Epithelial cell of proximal tubule (primary cell): ENCODE data around the gene SSBP2. TPM values are rescaled to one million over a fixed set of nuclear protein-coding genes. Genes with fewer than 3 reads are reported as not detected.
A peak's percentile ranks its signal among the peaks of the same experiment; 100 is the strongest.

Source experiments
- DNase-seq: peaks from one replicate; pipeline ENCODE4 v3.0.0-alpha.2; 2011; ENCODE audit warnings: low read depth
- H3K4me3 ChIP-seq: 2 replicates; pipeline ENCODE4 v1.5.1; 2011; ENCODE audit warnings: low read depth, mild to moderate bottlenecking, low read length
- total RNA-seq: library from RNA; depleted of rRNA; stranded (reverse); fragments of >200 nt; gene quantifications from 2 replicates; pipeline ENCODE4 v1.2.3, GENCODE V29; 2015
- TF ChIP-seq, protein P1 (sequence below): conservative IDR thresholded peaks from 2 replicates; pipeline ENCODE4 v1.5.1; 2012; ENCODE audit warnings: low read depth, mild to moderate bottlenecking, low read length

Gene SSBP2
- total RNA-seq, 1 donor from 2014 or later: 3.9 TPM

DNA sequence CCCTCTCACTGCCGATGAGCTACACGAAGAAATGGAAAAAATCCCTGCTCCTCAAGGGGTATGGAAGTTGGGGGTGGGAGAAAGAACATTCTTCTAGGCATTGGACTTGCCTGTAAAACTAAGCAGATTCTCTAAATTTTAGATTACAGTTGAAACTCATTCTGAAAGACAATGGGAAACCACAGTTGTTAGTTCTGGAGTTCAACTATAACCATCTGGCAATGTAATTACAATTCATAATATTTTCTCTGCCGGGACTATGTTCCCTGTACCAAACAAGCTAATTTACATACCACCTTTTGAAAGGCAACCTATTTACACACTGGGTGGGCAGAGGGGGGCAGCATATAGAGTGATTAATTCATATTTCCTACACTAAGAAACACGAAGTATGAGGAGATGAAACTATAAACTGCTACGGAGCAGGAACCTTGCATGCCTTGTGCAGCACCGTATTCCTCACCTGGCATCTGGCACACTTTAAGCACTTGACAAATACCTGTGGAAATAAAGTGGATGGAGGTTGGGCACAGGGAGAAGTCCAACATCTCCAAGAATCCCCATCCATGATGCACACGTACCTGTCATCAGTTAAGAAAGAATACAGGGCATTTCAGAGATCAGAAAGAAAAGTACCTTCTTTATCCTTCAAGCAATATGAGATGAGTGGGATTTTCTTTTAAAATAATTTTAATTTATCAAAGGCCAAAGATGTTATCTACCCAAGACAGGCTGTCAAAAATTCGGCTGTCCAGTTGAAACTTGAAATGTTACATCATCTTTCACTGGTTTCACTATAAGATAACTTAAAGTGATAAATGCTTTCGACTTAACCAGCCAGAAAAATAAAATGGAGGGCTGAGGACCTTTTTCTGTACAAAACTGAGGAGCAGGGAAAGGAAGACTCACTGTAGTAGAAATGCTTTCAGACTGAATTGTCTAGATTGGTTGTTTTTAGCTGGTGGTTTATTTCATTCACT, 54.2 kb downstream of the SSBP2 start:
- H3K4me3 ChIP-seq: no peak overlapping the region
- TF ChIP-seq, protein P1, sequence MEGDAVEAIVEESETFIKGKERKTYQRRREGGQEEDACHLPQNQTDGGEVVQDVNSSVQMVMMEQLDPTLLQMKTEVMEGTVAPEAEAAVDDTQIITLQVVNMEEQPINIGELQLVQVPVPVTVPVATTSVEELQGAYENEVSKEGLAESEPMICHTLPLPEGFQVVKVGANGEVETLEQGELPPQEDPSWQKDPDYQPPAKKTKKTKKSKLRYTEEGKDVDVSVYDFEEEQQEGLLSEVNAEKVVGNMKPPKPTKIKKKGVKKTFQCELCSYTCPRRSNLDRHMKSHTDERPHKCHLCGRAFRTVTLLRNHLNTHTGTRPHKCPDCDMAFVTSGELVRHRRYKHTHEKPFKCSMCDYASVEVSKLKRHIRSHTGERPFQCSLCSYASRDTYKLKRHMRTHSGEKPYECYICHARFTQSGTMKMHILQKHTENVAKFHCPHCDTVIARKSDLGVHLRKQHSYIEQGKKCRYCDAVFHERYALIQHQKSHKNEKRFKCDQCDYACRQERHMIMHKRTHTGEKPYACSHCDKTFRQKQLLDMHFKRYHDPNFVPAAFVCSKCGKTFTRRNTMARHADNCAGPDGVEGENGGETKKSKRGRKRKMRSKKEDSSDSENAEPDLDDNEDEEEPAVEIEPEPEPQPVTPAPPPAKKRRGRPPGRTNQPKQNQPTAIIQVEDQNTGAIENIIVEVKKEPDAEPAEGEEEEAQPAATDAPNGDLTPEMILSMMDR: no peak
- DNase-seq: no peak

DNA sequence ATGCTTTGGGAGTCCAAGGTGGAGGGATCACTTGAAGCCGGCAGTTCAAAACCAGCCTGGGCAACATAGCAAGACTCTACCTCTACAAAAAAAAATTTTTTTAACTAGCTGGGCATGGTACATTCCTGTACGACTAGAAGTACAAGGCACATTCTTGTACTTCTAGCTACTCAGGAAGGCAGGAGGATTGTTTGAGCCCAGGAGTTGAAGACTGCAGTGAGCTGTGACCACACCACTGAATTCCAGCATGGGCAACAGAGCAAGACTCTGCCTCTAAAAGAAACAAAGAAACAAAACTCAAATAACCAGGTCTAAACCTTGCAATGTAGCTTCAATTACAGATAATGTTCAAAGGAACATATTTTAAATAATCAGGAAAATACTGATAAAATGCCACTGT, 56.2 kb downstream of the SSBP2 start:
- no peak overlapping the region for H3K4me3 ChIP-seq
- TF ChIP-seq, protein P1: no peak
- peak; percentile 60 for DNase-seq

DNA sequence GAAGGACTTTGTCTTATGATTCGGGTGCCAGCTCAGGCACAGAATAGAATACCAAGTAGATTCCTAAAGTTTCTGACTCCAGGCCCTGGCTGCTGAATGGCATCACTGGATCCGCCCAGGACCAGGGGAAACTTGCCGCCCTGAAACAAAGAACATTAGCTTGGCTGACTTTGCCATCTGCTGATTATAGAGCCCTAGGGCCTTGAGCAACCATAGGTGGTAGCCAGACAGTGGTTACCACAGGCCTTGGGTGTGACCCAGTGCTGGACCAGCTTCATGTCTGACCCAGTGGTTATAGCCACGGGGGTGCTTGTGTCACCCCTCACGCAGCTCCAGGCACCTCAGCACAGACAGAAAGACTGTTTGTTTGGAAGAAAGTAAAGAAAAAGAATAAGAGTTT, 62.7 kb downstream of the SSBP2 start:
- TF ChIP-seq, protein P1: no peak
- DNase-seq: no peak
- no peak overlapping the region for H3K4me3 ChIP-seq

DNA sequence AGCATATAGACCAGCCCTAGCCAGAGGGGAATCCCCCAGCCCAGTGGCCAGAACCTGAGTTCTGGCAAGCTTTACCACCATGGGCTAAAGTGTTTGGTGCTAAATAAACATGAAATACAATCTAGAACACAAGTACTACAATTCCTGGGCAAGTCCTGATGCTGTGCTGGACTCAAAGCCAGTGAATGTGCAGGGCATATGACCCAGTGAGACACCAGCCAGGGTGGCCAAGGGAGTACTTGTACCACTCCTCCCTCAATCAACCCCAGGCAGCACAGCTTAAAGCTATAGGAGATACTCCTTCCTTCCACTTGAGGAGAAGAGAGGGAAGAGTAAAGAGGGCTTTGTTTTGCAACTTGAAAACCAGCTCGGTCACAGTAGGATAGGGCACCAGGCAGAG, 63.6 kb downstream of the SSBP2 start:
- TF ChIP-seq, protein P1: no peak
- no peak overlapping the region for H3K4me3 ChIP-seq
- DNase-seq: no peak

DNA sequence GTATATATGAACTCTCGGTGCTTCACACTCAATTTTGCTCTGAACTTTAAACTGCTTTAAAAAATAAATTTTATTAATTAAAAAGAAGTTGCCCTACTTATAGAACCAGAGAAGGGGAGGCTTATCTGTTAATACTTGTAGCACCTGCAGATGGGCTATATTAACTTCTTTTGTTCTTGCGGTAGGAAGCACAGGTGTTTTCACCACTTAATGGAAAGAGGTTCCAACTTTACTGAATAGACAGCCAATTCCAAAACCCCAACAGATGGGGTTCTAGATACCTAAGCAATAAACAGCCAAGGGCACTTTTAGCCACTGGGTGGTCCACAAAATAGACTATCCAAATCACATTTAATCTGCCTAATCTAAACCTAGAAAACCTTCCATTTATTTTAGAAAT, 65.4 kb downstream of the SSBP2 start:
- TF ChIP-seq, protein P1: no peak
- no peak overlapping the region for H3K4me3 ChIP-seq
- DNase-seq: no peak

DNA sequence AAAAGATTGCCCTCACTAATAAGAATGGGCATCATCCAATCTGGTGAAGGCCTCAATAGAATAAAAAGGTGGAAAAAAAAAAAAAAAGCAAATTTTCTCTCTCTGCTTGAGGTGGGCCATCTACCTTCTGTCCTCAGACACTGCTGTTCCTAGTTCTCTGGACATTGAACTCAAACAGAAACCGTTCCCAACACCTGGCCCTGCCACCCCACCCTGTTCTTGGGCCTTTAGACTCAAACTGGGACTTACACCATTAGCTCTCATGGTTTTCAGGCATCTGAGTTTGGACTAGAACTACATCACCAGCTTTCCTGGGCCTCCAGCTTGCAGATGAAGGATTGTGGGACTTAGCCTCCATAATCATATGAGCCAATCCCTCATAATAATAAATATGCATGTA, 71.0 kb downstream of the SSBP2 start:
- TF ChIP-seq, protein P1: no peak
- DNase-seq: no peak
- H3K4me3 ChIP-seq: no peak overlapping the region

DNA sequence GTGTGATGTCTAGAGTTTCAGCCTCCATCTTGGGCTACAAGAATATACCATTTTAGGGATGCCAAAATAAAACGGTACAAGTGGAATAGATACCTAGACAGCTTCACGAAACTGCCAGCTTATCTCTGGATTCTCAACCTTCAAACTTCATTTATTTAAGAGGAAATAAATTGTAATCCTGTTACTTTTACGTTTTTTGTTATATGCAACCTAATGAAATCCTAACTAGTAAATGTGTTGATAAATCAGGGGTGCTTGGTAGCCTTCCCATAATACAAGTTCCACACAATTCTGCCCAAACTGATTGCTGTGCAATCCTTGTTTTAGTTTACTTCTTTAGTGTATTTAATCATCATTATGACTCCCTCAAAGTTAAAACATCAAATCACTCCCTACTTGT, 75.5 kb downstream of the SSBP2 start:
- TF ChIP-seq, protein P1: no peak
- no peak for DNase-seq
- H3K4me3 ChIP-seq: no peak overlapping the region
